HG03354 (cell line): ENCODE measurements around the gene CTDSPL.

Experiments
- ATAC-seq: cut with Tn5 transposase; IDR thresholded peaks from one replicate; pipeline ENCODE4 v1.9.1; 2021; ENCODE audit warnings: mild to moderate bottlenecking; ENCODE audit not compliant: unreplicated experiment, poor library complexity, severe bottlenecking

Gene CTDSPL

GRCh38 chr3:37909067-37909911 is 47.6 kb downstream of the CTDSPL start:
- ATAC-seq = no peak

DNA sequence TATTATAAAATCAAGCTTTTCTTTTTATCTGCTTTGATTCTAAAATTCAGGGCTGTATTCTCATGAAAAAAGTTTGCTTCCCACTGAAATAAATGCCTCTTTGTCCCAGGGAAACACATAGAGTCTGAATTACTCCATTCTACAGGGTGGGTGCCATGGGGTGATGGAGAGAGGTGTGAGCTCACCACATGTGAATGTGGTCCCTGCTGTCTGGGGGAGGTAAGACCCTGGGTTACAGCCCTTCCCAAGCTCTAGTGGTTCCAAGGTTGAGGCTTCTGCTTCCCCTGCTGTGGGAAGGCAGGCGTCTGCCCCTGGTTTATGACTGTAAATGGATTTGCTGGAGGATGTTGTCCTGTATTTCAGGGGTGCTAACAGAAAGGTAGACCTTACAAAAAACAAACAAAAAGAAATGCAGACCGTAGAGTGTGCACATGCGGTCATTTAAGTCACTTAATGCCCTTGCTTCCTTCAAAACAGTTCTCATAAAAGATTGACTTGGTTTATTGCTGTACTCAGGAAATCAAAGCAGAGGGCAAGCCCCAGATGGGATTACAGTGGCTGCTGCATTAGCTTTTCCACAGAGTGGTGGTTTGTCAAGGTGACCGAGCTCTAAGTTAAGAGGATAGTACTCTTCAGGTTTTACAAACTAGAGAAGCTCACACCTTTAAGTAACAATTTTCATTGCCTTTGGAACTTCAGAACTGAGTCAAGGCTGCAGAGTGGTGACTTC is 49.2 kb downstream of the CTDSPL start:
- no peak for ATAC-seq

- ATAC-seq = no peak
Observed at GRCh38 chr3:37912052-37912733, 50.5 kb downstream of the CTDSPL start.

- no peak for ATAC-seq
Observed at GRCh38 chr3:37913522-37913921, 51.8 kb downstream of the CTDSPL start.

- no peak for ATAC-seq
Observed at GRCh38 chr3:37916685-37917084, 55.0 kb downstream of the CTDSPL start.

GRCh38 chr3:37918627-37919026 is 56.9 kb downstream of the CTDSPL start:
- ATAC-seq = no peak

GRCh38 chr3:37920156-37920699 is 58.5 kb downstream of the CTDSPL start:
- no peak for ATAC-seq

DNA sequence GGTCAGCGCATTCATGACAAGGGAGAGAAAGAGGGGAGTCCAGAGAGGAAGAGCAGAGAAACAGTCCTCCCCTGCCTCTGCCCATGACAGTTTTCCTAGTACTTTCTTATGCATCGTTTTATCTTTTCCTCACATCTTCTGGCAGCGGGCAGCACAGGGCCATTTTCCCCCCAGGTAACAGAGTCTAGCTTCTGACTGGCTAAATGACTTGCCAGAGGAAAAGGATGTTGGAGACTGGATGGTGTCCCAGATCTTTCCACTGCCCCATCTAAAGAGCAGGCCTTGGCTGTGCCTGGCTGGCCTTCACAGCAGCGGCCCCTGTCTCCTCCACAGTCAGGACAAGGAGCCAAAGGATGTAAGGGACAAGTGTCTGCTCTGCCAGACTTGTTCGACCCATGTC is 59.3 kb downstream of the CTDSPL start:
- no peak for ATAC-seq

- ATAC-seq = no peak
Observed at GRCh38 chr3:37922721-37923568, 61.3 kb downstream of the CTDSPL start.

DNA sequence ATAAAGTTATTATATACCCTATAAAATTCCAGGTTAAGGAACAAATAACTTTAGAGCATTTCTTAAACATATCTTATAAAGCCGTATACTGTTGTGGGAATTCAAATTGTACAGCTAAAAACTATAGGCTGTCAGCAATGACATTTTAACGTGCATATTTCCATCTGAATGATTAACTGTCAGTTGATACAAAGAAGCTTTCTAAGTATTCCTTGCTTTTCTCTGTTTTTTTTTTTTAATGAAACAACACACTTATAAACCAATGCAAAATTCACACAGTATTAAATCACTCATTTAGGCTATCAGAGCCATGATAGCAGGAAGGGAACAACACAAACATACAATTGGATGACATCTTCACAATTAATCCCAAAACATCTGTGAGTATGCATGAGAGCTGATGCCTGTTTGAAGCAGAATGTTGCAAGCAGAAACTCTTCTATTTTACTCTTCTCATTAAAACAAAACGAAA is 61.9 kb downstream of the CTDSPL start:
- no peak for ATAC-seq

GRCh38 chr3:37924453-37924852 is 62.8 kb downstream of the CTDSPL start:
- no peak for ATAC-seq

DNA sequence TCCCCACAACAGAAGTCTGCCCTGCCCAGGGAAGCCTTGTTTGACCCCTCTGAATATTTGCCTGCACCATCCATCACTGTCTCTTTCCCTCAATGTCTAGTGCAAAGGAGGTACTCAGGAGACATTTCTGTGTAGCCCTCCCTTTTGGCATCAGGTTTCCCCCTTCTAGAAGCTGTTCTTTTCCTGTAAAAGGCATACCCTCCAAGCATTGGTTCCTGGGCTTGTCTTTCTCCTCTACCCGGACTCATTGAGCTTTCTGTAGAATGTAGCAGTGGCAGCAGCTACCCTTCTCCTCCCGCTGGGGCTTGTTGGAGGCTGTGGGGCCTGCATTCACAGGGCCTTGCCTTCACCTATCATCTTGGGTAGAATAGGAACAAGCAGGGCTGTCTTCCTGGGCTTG is 63.5 kb downstream of the CTDSPL start:
- no peak for ATAC-seq

GRCh38 chr3:37926611-37927010 is 64.9 kb downstream of the CTDSPL start:
- ATAC-seq = no peak

DNA sequence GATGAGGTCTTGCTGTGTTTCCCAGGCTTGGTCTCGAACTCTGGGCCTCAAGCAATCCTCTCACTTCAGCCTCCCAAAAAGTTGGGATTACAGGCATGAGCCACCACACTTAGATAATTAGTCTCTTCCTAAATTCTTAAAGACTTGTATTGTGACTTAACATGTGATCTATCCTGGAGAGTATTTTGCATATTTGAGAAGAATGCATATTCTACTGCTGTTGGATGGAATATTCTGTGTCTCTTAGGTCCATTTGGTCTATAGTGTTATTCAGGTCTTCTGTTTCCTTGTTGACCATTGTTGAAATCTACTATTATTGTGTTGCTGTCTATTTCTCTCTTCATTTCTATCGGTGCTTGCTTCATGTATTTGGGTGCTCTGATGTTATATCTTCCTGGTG is 68.8 kb downstream of the CTDSPL start:
- no peak for ATAC-seq

DNA sequence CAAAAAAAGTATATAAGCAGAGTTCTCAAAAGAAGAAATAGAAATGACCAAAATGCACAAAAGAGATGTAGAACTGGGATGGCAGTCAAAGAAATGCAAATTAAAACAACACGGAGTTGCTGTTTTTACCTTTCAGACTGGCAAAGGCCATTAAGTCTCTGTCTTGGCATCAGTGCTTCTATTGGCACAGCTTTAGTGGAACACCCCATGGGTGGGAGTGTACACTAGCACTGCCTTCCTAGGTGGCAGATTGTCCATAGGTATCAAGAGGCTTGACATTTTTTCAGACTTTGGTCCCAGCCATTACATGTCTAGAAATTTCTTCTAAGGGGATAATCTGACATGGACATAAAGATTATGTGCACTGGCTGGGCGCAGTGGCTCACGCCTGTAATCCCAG is 70.8 kb downstream of the CTDSPL start:
- no peak for ATAC-seq

DNA sequence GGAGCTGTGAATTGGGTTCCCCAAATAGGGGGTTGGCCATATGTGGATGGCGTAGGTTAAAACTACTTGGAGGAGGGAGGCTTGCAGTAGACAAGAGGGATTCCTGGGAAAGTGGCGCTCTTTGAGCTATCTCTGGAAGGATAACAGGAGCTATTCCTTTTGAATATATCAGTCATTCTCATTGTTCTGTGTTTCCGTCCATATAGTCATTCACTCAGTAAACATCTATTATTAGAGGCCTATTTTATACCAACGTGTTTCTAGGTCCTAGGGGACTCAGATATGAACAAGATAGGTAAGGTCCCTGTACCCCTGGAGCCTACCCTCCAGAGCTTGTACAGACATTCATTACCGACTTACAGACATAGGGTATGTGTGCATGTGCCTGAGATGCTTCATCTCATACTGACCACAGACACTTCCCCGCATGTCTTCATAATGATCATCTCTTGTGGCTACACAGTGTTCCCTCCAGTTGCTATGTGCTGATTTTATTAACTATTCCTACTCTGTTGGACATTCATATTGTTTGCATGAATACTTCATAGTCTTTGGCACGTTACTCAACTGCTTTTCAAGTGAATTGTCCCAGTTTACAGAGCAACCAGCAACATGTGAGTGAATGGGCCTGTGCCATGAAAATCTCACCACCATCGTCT is 73.1 kb downstream of the CTDSPL start:
- no peak for ATAC-seq

GRCh38 chr3:37935290-37935668 is 73.6 kb downstream of the CTDSPL start:
- no peak for ATAC-seq

- no peak for ATAC-seq
Observed at GRCh38 chr3:37935756-37936666, 74.3 kb downstream of the CTDSPL start.
